Erythroblast (primary cell): ENCODE data around the gene CASQ2.

ENCODE experiments used
- GATA1 ChIP-seq: IDR thresholded peaks from 2 replicates; pipeline ENCODE4 v1.6.1; 2011; ENCODE audit warnings: low read depth, mild to moderate bottlenecking, control low read depth, low read length, moderate library complexity
- POLR2A ChIP-seq: IDR thresholded peaks from 2 replicates; pipeline ENCODE4 v1.6.1; 2011; ENCODE audit warnings: mild to moderate bottlenecking, low read length

- TF ChIP-seq POLR2A: no peak
- TF ChIP-seq GATA1: no peak
Measured at GRCh38 chr1:115748401-115749150, 19.9 kb downstream of the CASQ2 start.
